ENCODE data around the gene ZNF195.
"Not testable (repeated sequence)": the region's sequence is repeated elsewhere in the genome, so short reads cannot be mapped to it uniquely, and the experiment has no call there.

GRCh38 chr11:3426541-3426940, 47.6 kb upstream of the ZNF195 start:
- not testable (repeated sequence) for TF ChIP-seq CTCF, POLR2A (IDR thresholded peaks at IDR 0.05)

All from thyroid gland (tissue), 4 donors.